K562 (cell line): Measurements from ENCODE around the gene PTPN18. TPM values are rescaled to one million over a fixed set of nuclear protein-coding genes. Genes with fewer than 3 reads are reported as not detected.
A peak's percentile ranks its signal among the peaks of the same experiment; 100 is the strongest.

Experiments used
- E2F3 ChIP-seq: fragments of 250-450 bp; sonication (Bioruptor Pico); IDR thresholded peaks from 2 replicates; pipeline ENCODE4 v1.4.0; 2020; ENCODE audit warnings: mild to moderate bottlenecking
- ELF1 ChIP-seq: fragments of 200-800 bp; sonication (Bioruptor generic); IDR thresholded peaks from 2 replicates; pipeline ENCODE4 v1.6.1; 2016; ENCODE audit warnings: missing genetic modification characterization, missing compliant biosample characterization
- EP300 ChIP-seq: IDR thresholded peaks from 2 replicates; pipeline ENCODE4 v1.6.1; 2012; ENCODE audit warnings: low read length, improper control_type of control experiment
- FOXA3 ChIP-seq, 2 experiments: fragments of 450-650 bp in 1 of 2; sonication (generic) in 1 of 2; formaldehyde crosslinking; IDR thresholded peaks in 1 of 2; conservative IDR thresholded peaks in 1 of 2; 2 replicates each; pipeline versions ENCODE4 v1.4.0 to v1.8.0; 2020 to 2022; ENCODE audit warnings: mild to moderate bottlenecking in 2 of 2, missing genetic modification reagents in 1 of 2
- MBD2 ChIP-seq: sonication (generic); IDR thresholded peaks from 2 replicates; pipeline ENCODE4 v1.6.1; 2016; ENCODE audit warnings: low read depth, borderline replicate concordance
- MCM3 ChIP-seq: fragments of 450-650 bp; IDR thresholded peaks from 2 replicates; pipeline ENCODE4 v1.6.1; 2016
- MXD1 ChIP-seq: fragments of 250-450 bp; sonication (Bioruptor Pico); IDR thresholded peaks from 2 replicates; pipeline ENCODE4 v1.8.0; 2021; ENCODE audit warnings: borderline replicate concordance, mild to moderate bottlenecking, moderate library complexity; ENCODE audit not compliant: poor library complexity, severe bottlenecking
- NFATC3 ChIP-seq: fragments of 450-650 bp; IDR thresholded peaks from 2 replicates; pipeline ENCODE4 v1.6.1; 2017; ENCODE audit warnings: mild to moderate bottlenecking
- RBBP5 ChIP-seq: fragments of 200-600 bp; sonication (generic); IDR thresholded peaks from 2 replicates; pipeline ENCODE4 v1.6.1; 2012; ENCODE audit warnings: borderline replicate concordance, mild to moderate bottlenecking, low read length, control low read depth, inconsistent platforms; ENCODE audit not compliant: insufficient read depth, poor library complexity, severe bottlenecking
- REST ChIP-seq, 2 experiments: fragments of 450-650 bp; formaldehyde crosslinking in 1 of 2; IDR thresholded peaks; 2 replicates each; pipeline versions ENCODE4 v1.4.0 to v1.6.1; 2014 to 2020; ENCODE audit warnings: mild to moderate bottlenecking in 2 of 2, borderline replicate concordance in 1 of 2, low read depth in 1 of 2
- SAP30 ChIP-seq: fragments of 200-600 bp; sonication (generic); IDR thresholded peaks from 2 replicates; pipeline ENCODE4 v1.6.1; 2012; ENCODE audit warnings: borderline replicate concordance, low read depth, mild to moderate bottlenecking, moderate library complexity, low read length, control low read depth, inconsistent platforms; ENCODE audit not compliant: insufficient read depth, poor library complexity, severe bottlenecking
- STAT5A ChIP-seq: IDR thresholded peaks from 2 replicates; pipeline ENCODE4 v1.6.1; 2012; ENCODE audit warnings: low read length, inconsistent platforms, borderline replicate concordance
- TEAD4 ChIP-seq, 2 experiments: sonication (generic) in 1 of 2; formaldehyde crosslinking in 1 of 2; IDR thresholded peaks; 2 replicates each; pipeline versions ENCODE4 v1.6.1 to v1.8.0; 2012 to 2022; ENCODE audit warnings: borderline replicate concordance in 1 of 2, inconsistent platforms in 1 of 2, low read length in 1 of 2, mild to moderate bottlenecking in 1 of 2, missing genetic modification reagents in 1 of 2
- ZBTB9 ChIP-seq: fragments of 450-650 bp; formaldehyde crosslinking; IDR thresholded peaks from 2 replicates; pipeline ENCODE4 v1.4.0; 2020; ENCODE audit warnings: mild to moderate bottlenecking, moderate library complexity
- ZNF324 ChIP-seq: fragments of 250-450 bp; sonication (Bioruptor Pico); IDR thresholded peaks from 2 replicates; pipeline ENCODE4 v1.4.0; 2020; ENCODE audit warnings: mild to moderate bottlenecking
- ZNF764 ChIP-seq: fragments of 250-450 bp; sonication (Bioruptor Pico); IDR thresholded peaks from 2 replicates; pipeline ENCODE4 v1.4.0; 2020; ENCODE audit warnings: low read depth, mild to moderate bottlenecking, moderate library complexity
- polyA plus RNA-seq, 8 experiments: library from polyadenylated mRNA; depleted of rRNA in 4 of 8; stranded (reverse) in 5 of 8; unstranded in 3 of 8; fragments of >200 nt; fragmentation: Nextera tagmentation in 2 of 8; fragmentation: Illumina TruSeq in 1 of 8; extraction: Ambion mirVana in 2 of 8; extraction: Trizol in 1 of 8; gene quantifications; 2 replicates each; pipeline versions ENCODE4 v1.2.1 to v1.2.3, GENCODE V29; 2011 to 2014; ENCODE audit warnings: inconsistent platforms in 1 of 8, missing spikeins in 1 of 8
- total RNA-seq, 7 experiments: library from RNA; depleted of rRNA in 6 of 7; stranded (reverse); fragments of >200 nt in 6 of 7; fragmentation: Illumina TruSeq in 2 of 7; extraction: Trizol in 2 of 7; gene quantifications; 2 replicates each; pipeline versions ENCODE4 v1.2.1 to v1.2.3, GENCODE V29; 2011 to 2021; ENCODE audit warnings: low replicate concordance in 1 of 7

The PTPN18 gene
- total and polyA plus RNA-seq, 9 of the 15 experiments (the other 6 are each of a cell fraction or from before 2014, with no cell fraction given): 11.6 to 90.7 (median 49.6) TPM

- peak; percentile 93 for TF ChIP-seq REST (IDR thresholded peaks at IDR 0.05; ENCODE audit: borderline replicate concordance)
- no peak for TF ChIP-seq REST (CRISPR knock-in tag; IDR thresholded peaks at IDR 0.05; ENCODE audit: low read depth)
- TF ChIP-seq EP300: peak; percentile 75
- TF ChIP-seq ELF1 (tag): 0 out of 2 replicates have a peak, but pooled peaks have one; percentile 29
- 0 out of 2 replicates have a peak, but pooled peaks have one; percentile 56 for TF ChIP-seq NFATC3
- TF ChIP-seq SAP30: no peak
- peak; percentile 46 for TF ChIP-seq STAT5A
- peak; percentile 76 for TF ChIP-seq TEAD4 (IDR thresholded peaks at IDR 0.05; ENCODE audit: low read length)
- TF ChIP-seq TEAD4 (CRISPR knock-in tag; IDR thresholded peaks at IDR 0.05; ENCODE audit: borderline replicate concordance): no peak
- TF ChIP-seq ZNF324: no peak
- TF ChIP-seq ZBTB9 (CRISPR knock-in tag): no peak
- TF ChIP-seq E2F3 (CRISPR knock-in tag): no peak
- TF ChIP-seq ZNF764: no peak
- TF ChIP-seq RBBP5: no peak
- TF ChIP-seq MBD2: no peak
- no peak for TF ChIP-seq FOXA3 (CRISPR knock-in tag; conservative IDR thresholded peaks at IDR 0.05 in 1 of 2, IDR thresholded peaks at IDR 0.05 in 1 of 2)
- TF ChIP-seq MXD1: no peak
- no peak for TF ChIP-seq MCM3
Measured at GRCh38 chr2:130339885-130340745, 15.7 kb upstream of the PTPN18 start (continued).
